Hepatocyte (in vitro differentiated cells): ENCODE measurements around the gene SKAP1. TPM values are rescaled to one million over a fixed set of nuclear protein-coding genes. Genes with fewer than 3 reads are reported as not detected.

Experiments used
- DNase-seq: peaks from one replicate; pipeline ENCODE4 v3.0.0-alpha.2; 2016; ENCODE audit warnings: low spot score
- H2AFZ ChIP-seq: fragments of 200-600 bp; sonication (generic); 2 replicates; pipeline ENCODE4 v1.6.0; 2016; ENCODE audit warnings: antibody characterized with exemption, mild to moderate bottlenecking
- H3K27ac ChIP-seq: fragments of 200-600 bp; sonication (generic); 2 replicates; pipeline ENCODE4 v1.5.1; 2016; ENCODE audit warnings: mild to moderate bottlenecking
- H3K27me3 ChIP-seq: fragments of 200-600 bp; sonication (generic); 2 replicates; pipeline ENCODE4 v1.6.1; 2016
- H3K36me3 ChIP-seq: fragments of 200-600 bp; sonication (generic); replicated peaks from 2 replicates; pipeline ENCODE4 v1.5.1; 2016; ENCODE audit warnings: low read depth; ENCODE audit not compliant: insufficient read depth
- H3K4me1 ChIP-seq: fragments of 200-600 bp; sonication (generic); 2 replicates; pipeline ENCODE4 v1.5.1; 2016; ENCODE audit warnings: mild to moderate bottlenecking, moderate library complexity; ENCODE audit not compliant: insufficient read depth
- H3K4me2 ChIP-seq: fragments of 200-600 bp; sonication (generic); 2 replicates; pipeline ENCODE4 v1.6.0; 2016
- H3K4me3 ChIP-seq: fragments of 200-600 bp; sonication (generic); 2 replicates; pipeline ENCODE4 v1.5.1; 2016; ENCODE audit warnings: mild to moderate bottlenecking
- H3K79me2 ChIP-seq: fragments of 200-600 bp; sonication (generic); 2 replicates; pipeline ENCODE4 v1.6.0; 2017; ENCODE audit warnings: mild to moderate bottlenecking
- H3K9me2 ChIP-seq: fragments of 200-600 bp; sonication (generic); replicated peaks from 2 replicates; pipeline ENCODE4 v1.6.0; 2017; ENCODE audit warnings: mild to moderate bottlenecking; ENCODE audit not compliant: insufficient read depth
- H3K9me3 ChIP-seq: fragments of 200-600 bp; sonication (generic); 2 replicates; pipeline ENCODE4 v1.5.1; 2016; ENCODE audit warnings: low read depth, mild to moderate bottlenecking
- H4K20me1 ChIP-seq: fragments of 200-600 bp; sonication (generic); 2 replicates; pipeline ENCODE4 v1.6.0; 2016; ENCODE audit warnings: mild to moderate bottlenecking; ENCODE audit not compliant: insufficient read depth, poor library complexity, severe bottlenecking
- CTCF ChIP-seq: fragments of 200-600 bp; sonication (generic); IDR thresholded peaks from 2 replicates; pipeline ENCODE4 v1.5.1; 2016; ENCODE audit warnings: antibody characterized with exemption, mild to moderate bottlenecking; ENCODE audit not compliant: poor library complexity
- EZH2 ChIP-seq: fragments of 200-600 bp; sonication (generic); IDR thresholded peaks from 2 replicates; pipeline ENCODE4 v1.6.1; 2016; ENCODE audit warnings: antibody characterized with exemption, mild to moderate bottlenecking, borderline replicate concordance
- EZH2phosphoT487 ChIP-seq: fragments of 200-600 bp; sonication (generic); IDR thresholded peaks from one replicate; pipeline ENCODE4 v1.6.1; 2018; ENCODE audit warnings: antibody characterized with exemption, mild to moderate bottlenecking, low read depth, moderate library complexity; ENCODE audit not compliant: unreplicated experiment, severe bottlenecking
- whole genome bisulfite sequencing: methylation state at CpG from one replicate; pipeline ENCODE4 v1.1.6; 2016; ENCODE audit warnings: low lambda C conversion rate; ENCODE audit errors: missing lambda C conversion rate; 5-methylcytosine and 5-hydroxymethylcytosine counted together
- polyA plus RNA-seq: library from polyadenylated mRNA; unstranded; fragments of >200 nt; fragmentation: Nextera tagmentation; extraction: Ambion mirVana; gene quantifications from 2 replicates; pipeline ENCODE4 v1.2.1, GENCODE V29; 2016
- total RNA-seq: library from RNA; depleted of rRNA; stranded (reverse); fragments of >200 nt; gene quantifications from 2 replicates; pipeline ENCODE4 v1.2.3, GENCODE V29; 2014

The SKAP1 gene
- total and polyA plus RNA-seq, 2 experiments from 2014 or later, result 1.4 to 3.0 TPM

GRCh38 chr17:48439875-48440505 is 10.0 kb upstream of the SKAP1 start:
- no peak overlapping the region for H3K4me3 ChIP-seq
- H3K36me3 ChIP-seq, result no peaks in the 10 kb centered on the region
- TF ChIP-seq EZH2phosphoT487 (no peak), CTCF (no peak), EZH2 (no peak)
- H3K27ac ChIP-seq, result no peak overlapping the region
- no peak overlapping the region for H2AFZ ChIP-seq
- no peaks in the 10 kb centered on the region for H3K9me2 ChIP-seq
- H3K27me3 ChIP-seq, result no peaks in the 10 kb centered on the region
- WGBS, result 37% methylated on average over 8 of the region's 8 CpGs
- H3K4me1 ChIP-seq, result peaks cover 8% of the 10 kb centered on the region
- DNase-seq, result no peak
- no peaks in the 10 kb centered on the region for H4K20me1 ChIP-seq
- no peaks in the 10 kb centered on the region for H3K9me3 ChIP-seq
- H3K4me2 ChIP-seq, result no peak overlapping the region
- no peaks in the 10 kb centered on the region for H3K79me2 ChIP-seq

- H3K27ac ChIP-seq, result no peak overlapping the region
Observed at GRCh38 chr17:48439110-48439850, 9.3 kb upstream of the SKAP1 start.

GRCh38 chr17:48438516-48439061 is 8.6 kb upstream of the SKAP1 start:
- Histone ChIP-seq H2AFZ (no peak overlapping the region), H3K27me3 (no peaks in the 10 kb centered on the region), H3K27ac (no peak overlapping the region), H3K4me2 (no peak overlapping the region), H3K4me1 (peaks cover 8% of the 10 kb centered on the region), H3K9me2 (no peaks in the 10 kb centered on the region), H3K9me3 (no peaks in the 10 kb centered on the region), H3K4me3 (no peak overlapping the region), H3K79me2 (no peaks in the 10 kb centered on the region), H3K36me3 (no peaks in the 10 kb centered on the region), H4K20me1 (no peaks in the 10 kb centered on the region)
- WGBS, result 66% methylated on average over 3 of the region's 3 CpGs
- TF ChIP-seq EZH2, result no peak
- no peak for TF ChIP-seq EZH2phosphoT487
- no peak for TF ChIP-seq CTCF
- DNase-seq, result no peak

More at GRCh38 chr17:48439110-48439850, 9.3 kb upstream of the SKAP1 start:
- no peak overlapping the region for H3K4me2 ChIP-seq
- no peak for DNase-seq
- H3K4me1 ChIP-seq, result peaks cover 8% of the 10 kb centered on the region
- H4K20me1 ChIP-seq, result no peaks in the 10 kb centered on the region
- H2AFZ ChIP-seq, result no peak overlapping the region
- H3K4me3 ChIP-seq, result no peak overlapping the region
- TF ChIP-seq CTCF (no peak), EZH2 (no peak), EZH2phosphoT487 (no peak)
- no peaks in the 10 kb centered on the region for H3K79me2 ChIP-seq
- no peaks in the 10 kb centered on the region for H3K9me2 ChIP-seq
- no peaks in the 10 kb centered on the region for H3K36me3 ChIP-seq
- H3K9me3 ChIP-seq, result no peaks in the 10 kb centered on the region
- no peaks in the 10 kb centered on the region for H3K27me3 ChIP-seq
- 82% methylated on average over 3 of the region's 3 CpGs for WGBS
